Measurements from ENCODE around the gene OR51V1.
"Not testable (repeated sequence)": the region's sequence is repeated elsewhere in the genome, so short reads cannot be mapped to it uniquely, and the experiment has no call there.

OR51V1 gene

GRCh38 chr11:5160217-5160616, 40.3 kb downstream of the OR51V1 start:
- not testable (repeated sequence) for DNase-seq

GRCh38 chr11:5159806-5160205, 40.7 kb downstream of the OR51V1 start:
- DNase-seq: no peak

- no peak for DNase-seq
Observed at GRCh38 chr11:5154657-5155056, 45.8 kb downstream of the OR51V1 start, which contains the start of gene OR52A1. TSS of gene OR52A1 (minus strand) at chr11:5154757. CDS start at chr11:5152369, 2,388 bp downstream.

- no peak for DNase-seq
Observed at GRCh38 chr11:5153574-5154431, 46.7 kb downstream of the OR51V1 start.

GRCh38 chr11:5151713-5152153, 48.7 kb downstream of the OR51V1 start:
- DNase-seq: no peak

Measured in NCI-H1048 (cell line).